K562 (cell line): Measurements from ENCODE around the gene CLCC1. TPM values are rescaled to one million over a fixed set of nuclear protein-coding genes. Genes with fewer than 3 reads are reported as not detected.

Experiments used
- ADNP ChIP-seq: fragments of 200-800 bp; sonication (Bioruptor generic); IDR thresholded peaks from 2 replicates; pipeline ENCODE4 v1.6.1; 2016; ENCODE audit warnings: missing genetic modification characterization, missing compliant biosample characterization
- ASH1L ChIP-seq: fragments of 450-650 bp; IDR thresholded peaks from 2 replicates; pipeline ENCODE4 v1.6.1; 2018; ENCODE audit warnings: borderline replicate concordance, mild to moderate bottlenecking, low read depth; ENCODE audit not compliant: partially characterized antibody
- BRCA1 ChIP-seq, 2 experiments: fragments of 450-650 bp in 1 of 2; sonication (generic) in 1 of 2; formaldehyde crosslinking in 1 of 2; IDR thresholded peaks; 2 replicates each; pipeline versions ENCODE4 v1.5.0 to v1.6.1; 2017 to 2020; ENCODE audit warnings: mild to moderate bottlenecking in 1 of 2, missing genetic modification reagents in 1 of 2
- BRD9 ChIP-seq: fragments of 450-650 bp; IDR thresholded peaks from 2 replicates; pipeline ENCODE4 v1.6.1; 2018; ENCODE audit warnings: low read depth; ENCODE audit not compliant: partially characterized antibody
- CREBBP ChIP-seq: IDR thresholded peaks from one replicate; pipeline ENCODE4 v1.6.1; 2012; ENCODE audit warnings: low read depth, mild to moderate bottlenecking, control low read depth, inconsistent platforms, low read length
- ELF1 ChIP-seq: fragments of 200-800 bp; sonication (Bioruptor generic); IDR thresholded peaks from 2 replicates; pipeline ENCODE4 v1.6.1; 2016; ENCODE audit warnings: missing genetic modification characterization, missing compliant biosample characterization
- FOXP1 ChIP-seq: sonication (generic); formaldehyde crosslinking; IDR thresholded peaks from 2 replicates; pipeline ENCODE4 v1.8.0; 2022; ENCODE audit warnings: mild to moderate bottlenecking, missing genetic modification reagents
- MEF2D ChIP-seq: conservative IDR thresholded peaks from 2 replicates; pipeline ENCODE4 v1.6.1; 2016; ENCODE audit warnings: low read depth, missing genetic modification characterization, missing compliant biosample characterization
- NCOA6 ChIP-seq: fragments of 450-650 bp; IDR thresholded peaks from 2 replicates; pipeline ENCODE4 v1.6.1; 2017; ENCODE audit warnings: mild to moderate bottlenecking
- NFXL1 ChIP-seq: fragments of 450-650 bp; formaldehyde crosslinking; IDR thresholded peaks from 2 replicates; pipeline ENCODE4 v1.4.0; 2021; ENCODE audit warnings: mild to moderate bottlenecking
- NR2C1 ChIP-seq, 2 experiments: fragments of 450-650 bp; IDR thresholded peaks; 2 replicates each; pipeline ENCODE4 v1.6.1; 2017; ENCODE audit warnings: mild to moderate bottlenecking in 2 of 2, antibody characterized with exemption in 1 of 2, inconsistent platforms in 1 of 2, missing compliant biosample characterization in 1 of 2, missing genetic modification characterization in 1 of 2
- POLR2AphosphoS2 ChIP-seq: IDR thresholded peaks from 2 replicates; pipeline ENCODE4 v1.6.1; 2012; ENCODE audit warnings: low read length, improper control_type of control experiment
- SMARCE1 ChIP-seq: fragments of 450-650 bp; IDR thresholded peaks from 2 replicates; pipeline ENCODE4 v1.7.1; 2016; ENCODE audit warnings: mild to moderate bottlenecking
- SPI1 ChIP-seq: IDR thresholded peaks from 2 replicates; pipeline ENCODE4 v1.6.1; 2011; ENCODE audit warnings: low read depth, low read length, control low read depth, borderline replicate concordance
- TAF7 ChIP-seq: fragments of 450-650 bp; IDR thresholded peaks from 2 replicates; pipeline ENCODE4 v1.6.1; 2016; ENCODE audit warnings: missing genetic modification characterization, missing compliant biosample characterization
- TAL1 ChIP-seq: fragments of 450-650 bp; IDR thresholded peaks from 2 replicates; pipeline ENCODE4 v1.6.1; 2016; ENCODE audit warnings: mild to moderate bottlenecking
- ZNF184 ChIP-seq: sonication (generic); formaldehyde crosslinking; IDR thresholded peaks from 2 replicates; pipeline ENCODE4 v1.5.0; 2020; ENCODE audit warnings: missing genetic modification reagents
- polyA plus RNA-seq, 8 experiments: library from polyadenylated mRNA; depleted of rRNA in 4 of 8; stranded (reverse) in 5 of 8; unstranded in 3 of 8; fragments of >200 nt; fragmentation: Nextera tagmentation in 2 of 8; fragmentation: Illumina TruSeq in 1 of 8; extraction: Ambion mirVana in 2 of 8; extraction: Trizol in 1 of 8; gene quantifications; 2 replicates each; pipeline versions ENCODE4 v1.2.1 to v1.2.3, GENCODE V29; 2011 to 2014; ENCODE audit warnings: inconsistent platforms in 1 of 8, missing spikeins in 1 of 8
- total RNA-seq, 7 experiments: library from RNA; depleted of rRNA in 6 of 7; stranded (reverse); fragments of >200 nt in 6 of 7; fragmentation: Illumina TruSeq in 2 of 7; extraction: Trizol in 2 of 7; gene quantifications; 2 replicates each; pipeline versions ENCODE4 v1.2.1 to v1.2.3, GENCODE V29; 2011 to 2021; ENCODE audit warnings: low replicate concordance in 1 of 7
- TF ChIP-seq, protein P1 (sequence below): fragments of 250-450 bp; sonication (Bioruptor Pico); IDR thresholded peaks from 2 replicates; pipeline ENCODE4 v1.4.0; 2020
- TF ChIP-seq, protein P2 (sequence below): sonication (generic); formaldehyde crosslinking; IDR thresholded peaks from 2 replicates; pipeline ENCODE4 v1.9.0; 2022; ENCODE audit warnings: mild to moderate bottlenecking, missing genetic modification reagents
- TF ChIP-seq, protein P3 (sequence below): fragments of 250-450 bp; sonication (Bioruptor Pico); IDR thresholded peaks from 2 replicates; pipeline ENCODE4 v1.8.0; 2022; ENCODE audit warnings: inconsistent platforms

The CLCC1 gene
- total and polyA plus RNA-seq, 9 of the 15 experiments (the other 6 are each of a cell fraction or from before 2014, with no cell fraction given): 28.8 to 63.4 (median 40.4) TPM

DNA sequence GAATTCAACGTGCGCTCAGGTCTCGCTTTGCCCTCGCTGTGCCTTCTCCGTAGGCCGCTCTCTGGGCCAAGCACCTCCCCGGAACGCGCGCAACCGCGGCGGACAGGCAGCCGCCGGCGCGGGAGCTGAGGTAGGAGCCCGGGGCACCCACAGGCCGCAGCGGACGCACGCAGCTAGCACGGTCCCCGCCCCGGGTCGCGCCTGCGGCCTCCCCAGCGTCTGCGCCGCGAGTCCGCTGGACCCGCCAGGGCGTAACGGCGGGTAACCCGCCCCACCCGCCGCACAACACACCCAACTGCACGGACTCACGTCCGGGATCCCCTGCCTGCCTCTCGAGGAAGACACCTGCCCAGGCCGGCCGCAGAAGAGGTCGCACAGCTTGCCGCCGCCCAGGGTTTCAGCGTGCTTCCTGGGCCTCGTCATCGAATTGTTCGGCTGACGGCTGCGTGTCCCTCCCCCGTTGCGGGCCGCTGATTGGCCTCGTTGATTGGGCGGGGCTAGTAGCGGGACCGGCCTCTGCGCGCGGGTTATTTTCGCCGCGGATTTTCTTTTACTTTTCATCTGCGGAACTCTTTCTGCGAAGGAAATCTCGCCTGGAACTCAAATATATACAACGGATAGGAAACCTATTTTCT, at the start of gene CLCC1 (continued):
- TF ChIP-seq TAF7 (tag) (no peak; the same call in 1 of the 2 replicates), NFXL1 (CRISPR knock-in tag) (no peak), BRD9 (no peak), SMARCE1 (no peak), CREBBP (no peak), ASH1L (no peak), NR2C1 (IDR thresholded peaks at IDR 0.05) (no peak), NR2C1 (tag; IDR thresholded peaks at IDR 0.05) (no peak), ADNP (tag) (no peak), SPI1 (no peak), TAL1 (no peak; the same call in 1 of the 2 replicates), MEF2D (tag) (no peak), POLR2AphosphoS2 (no peak), NCOA6 (no peak), ELF1 (tag) (no peak; the same call in 1 of the 2 replicates), FOXP1 (CRISPR knock-in tag) (peak; percentile 98), ZNF184 (CRISPR knock-in tag) (no peak), BRCA1 (IDR thresholded peaks at IDR 0.05) (no peak), BRCA1 (CRISPR knock-in tag; IDR thresholded peaks at IDR 0.05) (no peak; the same call in 1 of the 2 replicates)
- TF ChIP-seq, protein P1, sequence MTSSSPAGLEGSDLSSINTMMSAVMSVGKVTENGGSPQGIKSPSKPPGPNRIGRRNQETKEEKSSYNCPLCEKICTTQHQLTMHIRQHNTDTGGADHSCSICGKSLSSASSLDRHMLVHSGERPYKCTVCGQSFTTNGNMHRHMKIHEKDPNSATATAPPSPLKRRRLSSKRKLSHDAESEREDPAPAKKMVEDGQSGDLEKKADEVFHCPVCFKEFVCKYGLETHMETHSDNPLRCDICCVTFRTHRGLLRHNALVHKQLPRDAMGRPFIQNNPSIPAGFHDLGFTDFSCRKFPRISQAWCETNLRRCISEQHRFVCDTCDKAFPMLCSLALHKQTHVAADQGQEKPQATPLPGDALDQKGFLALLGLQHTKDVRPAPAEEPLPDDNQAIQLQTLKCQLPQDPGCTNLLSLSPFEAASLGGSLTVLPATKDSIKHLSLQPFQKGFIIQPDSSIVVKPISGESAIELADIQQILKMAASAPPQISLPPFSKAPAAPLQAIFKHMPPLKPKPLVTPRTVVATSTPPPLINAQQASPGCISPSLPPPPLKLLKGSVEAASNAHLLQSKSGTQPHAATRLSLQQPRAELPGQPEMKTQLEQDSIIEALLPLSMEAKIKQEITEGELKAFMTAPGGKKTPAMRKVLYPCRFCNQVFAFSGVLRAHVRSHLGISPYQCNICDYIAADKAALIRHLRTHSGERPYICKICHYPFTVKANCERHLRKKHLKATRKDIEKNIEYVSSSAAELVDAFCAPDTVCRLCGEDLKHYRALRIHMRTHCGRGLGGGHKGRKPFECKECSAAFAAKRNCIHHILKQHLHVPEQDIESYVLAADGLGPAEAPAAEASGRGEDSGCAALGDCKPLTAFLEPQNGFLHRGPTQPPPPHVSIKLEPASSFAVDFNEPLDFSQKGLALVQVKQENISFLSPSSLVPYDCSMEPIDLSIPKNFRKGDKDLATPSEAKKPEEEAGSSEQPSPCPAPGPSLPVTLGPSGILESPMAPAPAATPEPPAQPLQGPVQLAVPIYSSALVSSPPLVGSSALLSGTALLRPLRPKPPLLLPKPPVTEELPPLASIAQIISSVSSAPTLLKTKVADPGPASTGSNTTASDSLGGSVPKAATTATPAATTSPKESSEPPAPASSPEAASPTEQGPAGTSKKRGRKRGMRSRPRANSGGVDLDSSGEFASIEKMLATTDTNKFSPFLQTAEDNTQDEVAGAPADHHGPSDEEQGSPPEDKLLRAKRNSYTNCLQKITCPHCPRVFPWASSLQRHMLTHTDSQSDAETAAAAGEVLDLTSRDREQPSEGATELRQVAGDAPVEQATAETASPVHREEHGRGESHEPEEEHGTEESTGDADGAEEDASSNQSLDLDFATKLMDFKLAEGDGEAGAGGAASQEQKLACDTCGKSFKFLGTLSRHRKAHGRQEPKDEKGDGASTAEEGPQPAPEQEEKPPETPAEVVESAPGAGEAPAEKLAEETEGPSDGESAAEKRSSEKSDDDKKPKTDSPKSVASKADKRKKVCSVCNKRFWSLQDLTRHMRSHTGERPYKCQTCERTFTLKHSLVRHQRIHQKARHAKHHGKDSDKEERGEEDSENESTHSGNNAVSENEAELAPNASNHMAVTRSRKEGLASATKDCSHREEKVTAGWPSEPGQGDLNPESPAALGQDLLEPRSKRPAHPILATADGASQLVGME (CRISPR knock-in tag): no peak
- TF ChIP-seq, protein P2, sequence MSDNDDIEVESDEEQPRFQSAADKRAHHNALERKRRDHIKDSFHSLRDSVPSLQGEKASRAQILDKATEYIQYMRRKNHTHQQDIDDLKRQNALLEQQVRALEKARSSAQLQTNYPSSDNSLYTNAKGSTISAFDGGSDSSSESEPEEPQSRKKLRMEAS (CRISPR knock-in tag): peak; percentile 91
- TF ChIP-seq, protein P3, sequence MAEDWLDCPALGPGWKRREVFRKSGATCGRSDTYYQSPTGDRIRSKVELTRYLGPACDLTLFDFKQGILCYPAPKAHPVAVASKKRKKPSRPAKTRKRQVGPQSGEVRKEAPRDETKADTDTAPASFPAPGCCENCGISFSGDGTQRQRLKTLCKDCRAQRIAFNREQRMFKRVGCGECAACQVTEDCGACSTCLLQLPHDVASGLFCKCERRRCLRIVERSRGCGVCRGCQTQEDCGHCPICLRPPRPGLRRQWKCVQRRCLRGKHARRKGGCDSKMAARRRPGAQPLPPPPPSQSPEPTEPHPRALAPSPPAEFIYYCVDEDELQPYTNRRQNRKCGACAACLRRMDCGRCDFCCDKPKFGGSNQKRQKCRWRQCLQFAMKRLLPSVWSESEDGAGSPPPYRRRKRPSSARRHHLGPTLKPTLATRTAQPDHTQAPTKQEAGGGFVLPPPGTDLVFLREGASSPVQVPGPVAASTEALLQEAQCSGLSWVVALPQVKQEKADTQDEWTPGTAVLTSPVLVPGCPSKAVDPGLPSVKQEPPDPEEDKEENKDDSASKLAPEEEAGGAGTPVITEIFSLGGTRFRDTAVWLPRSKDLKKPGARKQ (CRISPR knock-in tag): no peak
